ENCODE data around the gene XPO1.
A peak's percentile ranks its signal among the peaks of the same experiment; 100 is the strongest.
"Not testable (repeated sequence)": the region's sequence is repeated elsewhere in the genome, so short reads cannot be mapped to it uniquely, and the experiment has no call there.

Gene XPO1

DNA sequence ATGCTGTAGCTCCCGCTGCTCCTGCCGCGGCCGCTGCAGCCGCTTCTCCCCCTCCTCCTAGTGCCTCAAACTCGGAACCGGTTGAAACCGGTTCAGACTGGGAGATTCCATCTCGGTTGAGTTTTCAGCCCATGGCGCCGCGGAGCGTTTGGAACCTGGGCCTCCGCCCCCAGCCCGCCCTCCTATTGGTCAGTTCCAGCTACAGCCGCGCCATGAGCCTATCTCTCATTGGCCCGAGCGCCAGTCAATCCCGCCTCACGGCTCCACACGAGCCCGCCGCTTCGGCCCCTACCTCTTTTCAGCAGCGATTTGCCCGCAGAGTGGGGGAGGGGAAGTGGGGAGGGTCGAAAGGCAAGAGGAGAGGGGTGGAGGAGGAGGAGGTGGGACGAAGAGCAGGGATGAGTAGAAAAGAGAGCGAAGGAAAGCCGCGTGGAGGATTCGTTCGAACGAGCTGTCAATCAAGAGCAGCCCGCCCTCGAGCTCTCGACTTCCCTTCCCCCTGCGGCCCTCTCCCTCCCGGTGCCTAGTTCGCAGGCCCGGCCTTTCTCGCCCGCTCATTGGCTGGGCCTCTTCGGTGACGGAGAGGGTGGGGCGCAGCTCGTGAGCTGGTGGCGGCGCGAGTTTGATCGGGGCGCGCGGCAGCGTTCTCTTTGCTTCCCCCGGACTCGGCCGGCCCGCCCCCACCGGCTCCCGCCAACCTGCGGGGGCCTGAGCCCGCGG is at the start of gene XPO1:
Gene XPO1 (minus strand): TSS at position 157 of the 720 bp plus-strand sequence. CDS start 4,459 bp downstream, outside the sequence.
- peak; percentile 99 for DNase-seq (ENCODE audit: low read depth)

DNA sequence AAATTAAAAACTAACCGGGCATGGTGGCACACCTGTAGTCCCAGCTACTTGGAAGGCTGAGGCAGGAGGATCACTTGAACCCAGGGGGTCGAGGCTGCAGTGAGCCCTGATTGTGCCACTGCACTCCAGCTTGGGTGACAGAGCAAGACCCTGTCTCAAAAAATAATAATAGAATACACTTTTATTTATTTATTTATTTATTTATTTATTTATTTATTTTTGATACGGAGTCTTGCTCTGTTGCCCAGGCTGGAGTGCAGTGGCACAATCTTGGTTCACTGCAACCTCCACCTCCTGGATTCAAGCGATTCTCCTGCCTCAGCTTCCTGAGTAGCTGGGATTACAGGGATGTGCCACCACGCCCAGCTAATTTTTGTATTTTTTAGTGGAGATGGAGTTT is 48.8 kb upstream of the XPO1 start:
- not testable (repeated sequence) for DNase-seq (ENCODE audit: low read depth)

DNA sequence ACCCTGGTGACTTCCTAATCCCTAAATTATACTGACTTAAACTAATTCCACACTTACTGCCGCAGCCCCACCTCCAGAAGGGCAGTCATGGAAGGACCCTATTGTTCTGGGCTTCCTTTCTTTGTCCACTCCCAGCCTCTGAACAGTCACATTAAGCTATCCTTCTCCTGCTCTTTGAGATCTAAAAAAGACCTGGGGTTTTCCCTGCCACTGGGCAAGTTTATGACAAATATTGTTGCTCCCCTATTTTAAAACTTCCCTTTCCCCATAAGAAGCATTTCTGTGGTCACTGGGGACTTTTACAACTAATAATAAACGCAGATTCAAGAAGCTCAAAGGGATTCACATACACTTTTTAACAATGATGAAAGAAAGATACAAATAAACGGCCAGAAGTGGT is 47.2 kb upstream of the XPO1 start:
- no peak for DNase-seq (ENCODE audit: low read depth)

- not testable (repeated sequence) for DNase-seq (ENCODE audit: low read depth)
Measured at GRCh38 chr2:61584368-61584767, 46.2 kb upstream of the XPO1 start.

DNA sequence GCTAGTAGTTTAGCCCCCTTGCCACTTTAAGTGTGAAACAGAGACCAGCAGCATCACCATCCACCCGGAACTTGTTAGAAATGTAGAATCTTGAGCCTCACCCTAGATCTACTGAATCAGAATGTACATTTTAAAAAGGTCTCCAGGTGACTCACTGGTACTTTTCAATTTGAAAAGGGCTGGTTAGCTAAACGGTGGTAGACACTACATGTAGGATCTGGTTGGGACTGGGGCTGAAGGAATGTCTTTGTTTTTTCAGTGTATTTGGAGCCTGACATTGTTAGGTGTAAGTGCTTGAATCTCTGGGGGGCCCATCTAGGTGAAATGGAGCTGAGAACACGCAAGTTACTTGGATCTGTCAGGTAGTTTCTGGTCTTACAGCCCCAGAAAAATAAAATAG is 44.0 kb upstream of the XPO1 start:
- no peak for DNase-seq (ENCODE audit: low read depth)

DNA sequence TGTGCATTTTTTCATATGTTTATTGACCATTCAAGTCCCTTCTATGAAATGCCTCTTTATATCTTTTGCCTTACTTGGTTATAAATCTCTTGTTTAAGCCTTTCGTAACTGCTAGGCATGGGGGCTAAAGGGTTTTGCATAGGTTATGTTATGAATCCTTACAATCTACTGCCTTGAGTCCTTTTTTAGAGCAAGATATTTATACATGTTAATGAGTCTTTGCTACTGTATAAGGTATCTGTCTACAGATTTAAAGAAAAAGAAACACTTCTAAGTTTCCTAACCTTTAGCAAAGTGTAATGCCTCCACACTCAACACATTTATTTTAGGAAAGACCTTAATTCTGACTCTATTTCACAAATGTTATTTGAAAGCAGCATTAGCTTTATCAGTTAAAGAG is 43.6 kb upstream of the XPO1 start:
- DNase-seq (ENCODE audit: low read depth) = no peak

- DNase-seq (ENCODE audit: low read depth) = no peak
Measured at GRCh38 chr2:61575447-61575859, 37.3 kb upstream of the XPO1 start.

DNA sequence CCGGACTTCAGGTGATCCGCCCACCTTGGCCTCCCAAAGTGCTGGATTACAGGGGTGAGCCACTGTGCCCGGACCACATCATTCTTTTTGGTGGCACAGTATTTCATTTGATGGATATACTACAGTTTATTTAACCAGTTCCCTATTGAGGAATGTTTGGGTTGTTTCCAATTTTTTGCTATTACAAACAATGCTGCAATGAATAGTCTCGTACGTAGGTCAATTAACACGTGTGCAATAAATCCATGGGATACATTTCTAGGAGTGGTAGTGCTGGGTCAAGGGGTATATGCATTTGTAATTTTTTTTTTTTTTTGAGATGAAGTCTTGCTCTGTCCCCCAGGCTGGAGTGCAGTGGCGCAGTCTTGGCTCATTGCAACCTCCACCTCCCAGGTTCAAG is 28.4 kb upstream of the XPO1 start:
- DNase-seq (ENCODE audit: low read depth) = no peak

DNA sequence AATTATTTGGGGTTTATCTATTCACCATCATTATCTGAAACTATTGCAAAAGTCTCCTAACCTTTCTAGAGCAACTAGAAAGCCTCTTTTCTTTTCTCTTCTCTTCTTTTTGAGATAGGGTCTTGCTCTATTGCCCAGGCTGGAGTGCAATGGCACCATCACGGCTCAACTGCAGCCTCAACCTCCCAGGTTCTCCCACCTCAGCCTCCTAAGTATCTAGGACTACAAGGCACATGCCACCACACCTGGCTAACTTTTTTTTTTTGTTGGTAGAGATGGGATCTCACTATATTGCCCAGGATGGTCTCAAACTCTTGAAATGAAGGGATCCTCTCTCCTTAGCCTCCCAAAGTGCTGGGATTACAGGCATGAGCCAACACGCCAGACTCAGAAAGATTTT is 24.5 kb upstream of the XPO1 start:
- DNase-seq (ENCODE audit: low read depth) = no peak

- no peak for DNase-seq (ENCODE audit: low read depth)
Measured at GRCh38 chr2:61558160-61558559, 20.0 kb upstream of the XPO1 start.

DNA sequence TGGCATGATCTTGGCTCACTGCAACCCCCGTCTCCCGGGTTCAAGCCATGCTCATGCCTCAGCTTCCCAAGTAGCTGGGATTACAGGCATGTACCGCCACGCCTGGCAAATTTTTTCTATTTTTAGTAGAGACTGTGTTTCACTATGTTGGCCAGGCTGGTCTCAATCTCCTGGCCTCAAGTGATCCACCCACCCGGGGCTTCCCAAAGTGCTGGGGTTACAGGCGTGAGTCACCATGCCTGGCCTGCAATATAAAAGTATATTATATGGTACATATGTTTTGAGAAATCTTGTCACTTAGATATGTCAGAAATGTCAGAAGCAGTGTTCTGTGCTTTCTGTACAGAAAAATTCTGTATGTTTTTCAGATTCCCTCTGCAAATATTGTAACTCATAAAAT is 19.2 kb upstream of the XPO1 start:
- DNase-seq (ENCODE audit: low read depth) = no peak

DNA sequence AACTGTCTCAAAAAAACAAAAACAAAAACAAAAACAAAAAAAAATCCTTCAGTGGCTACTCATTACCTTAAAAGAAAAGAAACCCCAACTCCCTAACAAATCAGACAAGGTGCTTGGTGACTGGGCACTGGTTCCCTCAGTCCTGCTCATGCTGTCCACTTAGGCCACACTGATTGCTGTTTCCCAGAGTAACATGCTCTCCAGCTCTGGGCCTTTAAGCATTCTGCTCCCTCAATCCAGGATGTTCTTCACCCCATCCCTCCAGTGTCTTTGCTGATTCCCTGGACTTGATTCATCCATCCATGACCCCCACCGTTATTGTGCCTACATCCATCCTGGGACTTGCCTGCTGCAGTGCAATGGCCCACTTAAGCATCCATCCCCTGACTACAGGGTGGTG is 16.4 kb upstream of the XPO1 start:
- no peak for DNase-seq (ENCODE audit: low read depth)

DNA sequence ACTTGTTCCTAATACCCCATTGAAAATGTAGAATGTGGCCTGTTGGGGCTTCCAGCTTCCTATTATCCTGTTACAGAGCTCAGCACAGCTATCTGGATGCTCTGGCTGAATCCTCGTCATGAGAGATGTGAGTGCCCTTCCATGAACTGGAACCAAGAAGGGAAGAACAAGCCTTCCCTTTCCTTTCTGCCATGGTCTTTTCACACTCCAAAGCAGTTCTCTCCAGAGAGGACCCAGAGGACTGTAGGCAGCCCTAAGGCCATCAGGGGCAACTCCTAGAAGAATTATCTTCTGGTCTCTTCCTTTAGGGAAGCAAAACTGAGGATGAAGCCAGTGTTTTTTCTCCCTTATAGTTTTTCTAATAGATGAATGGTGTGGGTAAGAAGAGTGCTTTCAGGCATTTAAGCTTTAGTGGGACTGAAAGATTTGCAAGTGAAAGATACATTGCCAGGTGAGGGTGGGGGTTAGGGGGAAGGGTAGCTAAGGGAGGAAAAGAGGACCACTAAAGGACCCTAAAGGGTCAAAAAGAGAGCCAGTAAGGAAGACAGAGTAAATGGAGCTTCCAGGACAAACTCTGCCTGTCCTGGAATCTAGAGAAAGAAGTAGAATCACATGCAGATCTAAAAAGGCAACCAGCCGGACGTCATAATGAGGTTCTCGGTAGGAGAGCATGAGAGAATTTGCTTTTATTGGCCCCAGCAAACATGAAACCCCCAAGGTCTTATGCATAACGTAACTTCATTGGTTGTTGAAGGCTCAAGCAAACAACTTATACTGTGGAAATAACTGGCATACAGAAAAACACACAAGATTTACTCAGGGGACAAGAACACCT is 12.4 kb upstream of the XPO1 start:
- no peak for DNase-seq (ENCODE audit: low read depth)

GRCh38 chr2:61549546-61549945 is 11.4 kb upstream of the XPO1 start:
- DNase-seq (ENCODE audit: low read depth) = no peak

DNA sequence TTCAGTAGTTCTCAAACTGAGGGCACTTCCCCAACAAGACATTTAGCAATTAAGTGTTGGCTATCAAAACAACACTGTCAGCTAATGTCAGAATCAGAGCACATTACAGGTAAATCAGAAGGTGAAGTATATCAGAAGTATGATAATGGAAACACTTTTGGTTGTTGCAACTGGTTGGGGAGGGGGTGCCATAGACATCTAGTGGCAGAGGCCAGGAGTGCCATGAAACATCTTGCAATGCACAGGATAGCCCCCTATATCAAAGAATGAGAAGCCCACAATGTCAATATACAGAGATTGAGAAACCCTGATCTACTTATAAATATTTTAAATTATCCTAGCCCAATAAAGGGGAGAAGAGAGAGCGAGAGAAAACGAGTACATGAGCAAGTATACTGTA is 4.9 kb upstream of the XPO1 start:
- no peak for DNase-seq (ENCODE audit: low read depth)

DNA sequence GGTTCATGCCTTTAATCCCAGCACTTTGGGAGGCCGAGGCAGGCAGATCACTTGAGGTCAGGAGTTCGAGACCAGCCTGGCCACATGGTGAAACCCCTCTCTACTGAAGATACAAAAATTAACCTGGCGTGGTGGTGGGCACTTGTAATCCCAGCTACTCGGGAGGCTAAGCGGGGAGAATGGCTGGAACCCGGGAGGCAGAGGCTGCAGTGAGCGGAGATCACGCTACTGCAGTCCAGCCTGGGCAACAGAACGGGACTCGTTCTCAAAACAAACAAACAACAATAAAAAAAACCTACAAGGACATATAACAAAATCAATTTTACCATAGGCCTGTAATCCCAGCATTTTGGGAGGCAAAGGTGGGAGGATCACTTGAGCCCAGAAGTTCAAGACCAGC is 2.0 kb upstream of the XPO1 start:
- not testable (repeated sequence) for DNase-seq (ENCODE audit: low read depth)

DNA sequence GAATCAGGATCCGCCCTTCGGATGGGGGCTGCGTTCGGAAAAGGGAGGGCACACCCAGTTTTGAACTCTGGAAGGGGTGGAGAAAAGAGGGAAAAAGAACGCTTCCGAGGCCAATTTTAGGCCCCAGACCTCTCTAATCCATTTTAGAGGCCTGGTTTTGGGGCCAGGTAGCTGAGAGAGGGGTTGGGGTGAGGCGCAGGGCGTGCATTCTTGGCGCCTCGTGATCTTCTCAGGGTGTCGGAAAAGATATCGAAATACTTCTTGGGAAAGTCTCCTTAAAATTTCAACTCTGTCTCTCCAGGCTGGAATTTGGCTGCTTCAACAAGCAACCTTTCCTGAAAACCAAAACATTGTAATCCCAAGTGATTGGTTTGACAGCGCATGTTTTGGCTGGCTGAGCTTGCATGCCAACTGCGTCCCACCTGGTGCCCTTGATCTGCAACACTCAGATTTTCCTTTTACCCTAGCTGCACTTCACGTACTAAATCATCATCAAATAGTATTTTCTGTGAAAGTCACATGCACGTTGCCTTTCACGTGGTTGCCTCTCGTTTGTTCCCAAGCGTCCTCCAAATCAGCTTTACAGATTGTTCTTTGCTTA is 864 bp upstream of the XPO1 start:
- DNase-seq (ENCODE audit: low read depth) = peak; percentile 43

DNA sequence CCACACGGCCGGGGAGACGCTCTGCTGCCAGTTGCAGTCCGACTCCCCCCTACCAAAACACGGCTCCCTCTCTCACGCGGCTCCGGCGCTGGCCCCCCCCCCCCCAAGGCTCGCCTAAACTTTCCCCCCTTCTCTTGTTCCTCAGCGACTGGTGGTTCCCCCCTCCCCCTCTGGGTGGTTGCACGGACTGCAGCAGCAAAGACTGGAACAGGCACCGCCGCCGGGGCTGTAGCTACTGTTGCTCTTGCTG is 281 bp downstream of the XPO1 start:
- no peak for DNase-seq (ENCODE audit: low read depth)

GRCh38 chr2:61537277-61537949 is 743 bp downstream of the XPO1 start:
- peak; percentile 16 for DNase-seq (ENCODE audit: low read depth)

DNA sequence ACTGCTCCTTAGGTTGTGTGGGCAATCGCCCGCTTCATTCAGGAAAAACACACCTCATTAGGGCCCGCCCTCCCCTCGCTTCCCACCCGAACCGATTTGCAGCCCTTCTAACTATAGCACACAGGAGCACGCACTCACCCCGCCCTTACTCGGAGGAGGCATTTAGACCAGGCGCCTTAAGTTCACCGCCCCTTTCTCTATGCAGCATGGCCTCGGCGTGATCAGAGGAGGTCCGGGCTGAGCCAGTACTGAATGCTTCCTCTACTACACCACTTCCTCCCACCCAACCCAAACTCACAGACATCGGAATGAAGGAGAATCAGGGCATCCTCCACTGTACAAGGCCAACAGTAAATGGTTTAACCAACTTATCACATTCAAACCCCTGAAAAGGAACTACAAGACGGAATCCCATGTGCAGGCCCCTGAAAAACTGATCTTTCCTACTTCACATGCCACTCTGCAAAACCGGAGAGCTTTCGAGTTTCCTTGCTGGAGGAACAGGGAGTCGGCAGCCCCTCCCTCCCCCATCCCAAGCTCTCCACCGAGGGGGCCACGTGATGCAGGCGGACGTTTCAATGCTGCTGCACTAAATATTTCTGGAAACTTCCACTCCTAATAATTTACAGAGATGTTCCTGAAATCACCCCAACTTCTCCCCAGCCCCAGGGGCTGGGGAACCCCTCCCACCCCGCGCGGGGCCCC is 1.4 kb downstream of the XPO1 start:
- peak; percentile 83 for DNase-seq (ENCODE audit: low read depth)

GRCh38 chr2:61536180-61536571 is 2.0 kb downstream of the XPO1 start:
- no peak for DNase-seq (ENCODE audit: low read depth)

- DNase-seq (ENCODE audit: low read depth) = no peak
Measured at GRCh38 chr2:61535449-61535848, 2.7 kb downstream of the XPO1 start.

Data from activated T-cell treated with anti-CD3 and anti-CD28 coated beads for 24 hours (primary cell).